ENCODE results near the gene RBMS2.

The RBMS2 gene

DNA sequence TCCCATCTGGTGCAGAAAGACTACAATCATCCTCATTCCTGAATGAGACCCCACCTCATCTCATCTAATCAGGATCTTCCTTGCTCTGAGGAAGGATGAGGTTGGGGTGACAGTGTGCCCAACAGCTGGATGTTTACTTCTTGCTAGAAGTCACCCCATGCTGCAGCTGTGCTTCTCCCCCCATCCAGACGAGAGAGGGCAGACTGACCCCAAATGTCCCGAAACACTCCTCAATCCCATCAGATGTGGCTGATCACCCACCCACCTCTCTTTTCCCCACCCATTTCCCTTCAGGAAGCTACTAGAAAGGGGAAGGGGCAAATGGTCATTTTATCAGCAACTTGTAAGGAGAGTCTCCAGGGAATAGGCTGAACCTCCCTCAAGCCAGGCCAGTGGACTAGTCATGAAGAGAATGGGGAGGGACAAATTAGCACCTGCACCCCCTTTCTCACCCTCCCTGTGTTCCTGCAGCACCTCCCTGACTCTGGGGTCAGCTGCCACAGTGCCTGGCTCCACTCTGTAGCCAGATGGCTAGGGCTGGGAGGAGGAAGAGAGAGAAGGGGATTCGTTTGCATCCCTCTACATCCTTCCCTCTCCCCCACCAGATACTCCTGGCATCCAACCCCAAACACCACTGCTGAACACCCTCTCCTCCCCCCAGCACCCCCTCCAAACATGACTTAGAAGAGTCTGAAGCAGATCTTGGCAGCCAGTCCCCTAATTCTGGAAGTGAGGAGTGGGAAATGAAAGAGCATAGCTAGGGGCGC is 111.3 kb downstream of the RBMS2 start:
- no peak for FAIRE-seq

DNA sequence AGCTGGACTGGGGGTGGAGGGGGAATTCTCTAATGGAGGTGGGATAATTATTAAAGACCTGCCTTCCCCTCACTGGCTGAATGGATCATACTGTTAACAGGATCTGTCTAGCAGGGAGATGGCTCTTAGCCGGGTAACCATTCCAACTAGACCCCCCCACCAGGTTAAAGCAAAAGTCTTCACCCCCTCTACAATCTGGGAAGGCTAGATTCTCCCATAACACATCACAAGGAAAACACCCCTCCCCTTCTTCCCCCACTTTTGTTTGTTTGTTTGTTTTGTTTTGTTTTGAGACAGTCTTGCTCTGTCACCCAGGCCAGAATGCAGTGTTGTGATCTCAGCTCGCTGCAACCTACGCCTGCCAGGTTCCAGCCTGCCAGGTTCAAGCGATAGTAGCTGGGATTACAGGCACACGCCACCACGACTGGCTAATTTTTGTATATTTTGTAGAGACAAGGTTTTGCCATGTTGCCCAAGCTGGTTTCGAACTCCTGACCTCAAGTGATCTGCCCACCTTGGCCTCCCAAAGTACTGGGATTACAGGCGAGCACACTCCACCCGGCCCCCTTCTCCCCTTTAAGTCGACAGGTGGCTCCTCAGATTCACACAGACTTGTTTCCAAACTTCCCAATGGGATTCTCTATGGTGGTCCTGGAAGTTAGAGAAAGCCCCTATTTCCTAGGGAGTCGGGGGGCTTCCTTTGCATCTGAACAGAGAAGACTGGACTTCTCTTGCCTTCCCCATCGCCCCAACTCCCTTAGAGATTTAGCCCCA is 112.0 kb downstream of the RBMS2 start:
- FAIRE-seq: no peak

DNA sequence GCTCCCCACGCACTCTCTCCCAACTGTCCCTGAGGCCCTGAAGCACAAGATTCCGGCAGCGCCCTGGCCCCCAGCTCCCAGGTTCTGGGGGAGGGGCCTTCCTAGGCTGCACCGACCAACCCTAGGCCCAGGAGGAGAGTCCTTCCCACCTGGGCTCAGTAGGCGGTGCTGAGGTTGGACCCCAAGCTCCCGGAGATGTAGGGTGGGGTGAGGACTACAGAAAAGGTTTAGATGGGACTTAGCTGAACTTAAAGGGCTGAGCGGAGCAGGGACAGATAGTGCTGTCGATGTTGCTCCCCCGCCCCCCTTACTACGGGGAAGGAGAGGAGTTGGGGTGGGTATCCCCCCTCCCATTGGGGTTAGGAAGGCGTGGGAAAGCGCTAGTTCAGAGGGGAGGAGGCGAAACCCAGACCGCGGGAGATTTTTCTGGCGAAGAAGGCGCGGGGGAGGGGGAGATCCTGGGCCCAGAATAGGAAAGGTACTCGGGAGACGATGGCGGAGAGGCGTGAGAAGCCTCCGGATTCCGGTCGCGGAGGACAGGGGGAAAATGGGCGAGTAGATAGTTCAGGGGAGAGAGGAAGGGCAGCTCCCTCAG is 112.7 kb downstream of the RBMS2 start:
- FAIRE-seq: no peak

DNA sequence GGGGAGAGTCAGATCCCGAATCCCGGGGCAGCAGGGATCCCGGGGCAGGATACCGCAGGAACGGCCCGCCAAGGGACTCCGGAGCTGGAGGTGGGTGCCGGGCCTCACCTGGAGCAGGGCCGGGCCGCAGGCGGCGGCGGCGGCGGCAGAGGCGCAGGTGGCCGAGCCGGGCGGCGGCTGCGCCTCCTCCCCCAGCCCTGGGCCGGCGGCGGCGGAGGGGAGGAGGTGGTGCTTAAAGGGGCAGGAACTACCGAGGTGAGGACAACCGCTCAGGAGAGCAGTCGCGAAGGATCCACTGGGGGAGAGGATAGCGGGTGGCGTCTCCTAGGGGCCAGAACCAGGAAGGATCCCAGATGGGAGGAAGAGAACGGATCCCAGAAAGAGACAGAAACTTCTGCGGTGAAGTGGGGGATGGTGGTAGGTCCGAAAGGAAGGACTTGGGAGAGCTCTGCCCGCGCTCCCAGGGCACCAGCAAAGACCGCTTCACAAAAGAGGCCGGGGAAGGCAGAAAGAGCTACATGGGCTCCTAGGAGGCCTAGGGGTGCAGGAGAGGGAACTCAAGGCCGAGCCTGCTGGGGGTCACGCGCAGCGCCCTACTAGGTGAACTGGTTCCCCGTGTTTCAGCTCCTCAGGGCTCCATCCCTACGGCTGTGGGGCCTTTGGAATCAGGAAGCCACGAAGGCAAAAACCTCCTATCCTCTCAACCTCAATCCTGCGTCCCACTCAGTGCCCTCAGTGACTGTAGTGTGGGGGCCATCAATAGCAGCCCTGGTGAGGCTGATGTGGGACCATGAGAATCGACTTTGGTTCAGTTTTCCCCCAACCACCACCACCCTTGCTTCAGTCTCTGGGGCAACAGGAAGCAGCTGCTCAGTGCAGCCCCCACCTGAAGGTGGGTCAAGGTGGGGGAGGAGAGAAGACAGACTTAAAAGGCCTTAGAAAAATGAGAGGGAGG is 113.5 kb downstream of the RBMS2 start:
- FAIRE-seq: no peak

DNA sequence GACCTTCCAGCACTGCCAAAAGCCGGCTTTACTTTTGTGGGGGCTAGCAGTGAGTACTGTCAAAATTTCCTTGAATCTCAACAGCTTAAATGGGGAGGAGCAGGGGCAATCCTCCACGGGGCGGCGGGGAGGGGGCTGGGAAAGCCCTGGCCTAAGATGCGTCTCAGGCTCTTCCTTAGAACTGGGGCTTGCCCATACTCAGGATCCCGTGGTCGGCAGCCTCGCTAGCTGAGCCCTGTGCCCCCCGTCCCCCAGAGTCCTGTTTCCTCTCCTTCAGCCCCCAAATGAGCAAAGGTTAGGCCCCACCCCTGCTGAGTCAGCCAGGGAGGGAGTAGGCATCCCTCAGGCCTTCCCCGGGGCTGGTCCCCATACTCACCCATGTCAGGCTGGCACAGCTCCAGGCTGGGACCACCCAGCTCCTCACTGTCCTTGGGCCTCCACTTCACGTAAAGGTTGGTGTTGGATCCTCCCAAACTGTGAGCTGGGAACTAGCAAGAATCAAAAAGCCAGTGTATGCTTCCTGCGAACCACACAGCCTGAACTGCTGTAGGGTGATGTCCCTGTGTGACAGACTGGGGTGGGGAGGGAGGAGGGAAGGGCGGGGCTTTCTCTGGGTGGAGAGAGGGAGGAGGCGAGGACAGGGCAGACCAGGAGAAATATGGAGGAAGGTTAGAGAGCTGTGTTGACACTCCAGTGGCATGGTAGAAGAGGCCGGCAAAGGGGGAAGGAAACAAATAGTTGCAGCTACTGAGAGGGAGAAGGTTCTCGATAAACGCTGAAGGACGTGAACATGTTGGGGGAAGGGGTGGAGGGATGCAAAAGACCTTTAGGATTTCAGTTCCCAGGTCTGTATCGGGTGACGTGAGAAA is 114.4 kb downstream of the RBMS2 start:
- no peak for FAIRE-seq

DNA sequence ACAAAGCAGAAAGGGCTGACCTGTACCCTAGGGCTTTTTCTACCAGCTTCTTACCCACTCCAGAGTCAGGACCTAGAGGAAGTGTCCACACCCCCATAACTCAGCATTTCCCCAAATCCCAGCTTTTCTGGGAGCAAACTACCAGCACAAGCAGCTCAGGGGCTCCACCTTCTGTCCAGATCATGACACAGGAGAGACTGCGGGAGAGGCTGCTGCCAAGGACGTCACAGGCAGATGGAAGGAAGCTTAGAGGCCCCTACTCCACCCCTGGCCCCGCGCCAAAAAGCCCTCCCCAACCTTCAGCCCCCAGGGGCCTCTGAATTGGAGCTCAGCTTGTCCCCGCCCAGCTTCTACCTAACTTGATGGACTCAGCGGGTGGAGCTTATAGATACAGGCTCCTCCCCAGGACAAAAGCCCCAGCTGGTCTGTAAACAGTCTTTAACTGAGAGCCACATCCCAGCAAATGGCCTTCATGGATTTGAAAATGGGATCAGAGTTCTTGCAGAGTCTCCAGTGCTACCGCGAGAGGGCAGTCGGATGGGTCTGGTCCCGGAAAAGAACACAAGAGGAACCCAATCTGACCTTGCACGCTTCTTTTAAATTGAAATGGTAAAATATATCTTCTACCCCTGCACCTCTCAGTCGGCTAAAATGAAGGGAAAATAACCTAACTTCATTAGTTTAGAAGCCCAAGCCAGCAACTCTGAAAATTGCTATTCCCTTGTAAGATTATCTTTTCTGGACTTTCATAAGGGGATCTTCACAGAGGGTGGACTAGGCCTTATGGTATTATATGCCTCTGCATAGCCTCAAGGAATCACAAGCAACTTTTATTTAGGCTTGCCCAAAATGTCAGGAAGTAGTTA is 115.3 kb downstream of the RBMS2 start:
- FAIRE-seq: peak; percentile 74

DNA sequence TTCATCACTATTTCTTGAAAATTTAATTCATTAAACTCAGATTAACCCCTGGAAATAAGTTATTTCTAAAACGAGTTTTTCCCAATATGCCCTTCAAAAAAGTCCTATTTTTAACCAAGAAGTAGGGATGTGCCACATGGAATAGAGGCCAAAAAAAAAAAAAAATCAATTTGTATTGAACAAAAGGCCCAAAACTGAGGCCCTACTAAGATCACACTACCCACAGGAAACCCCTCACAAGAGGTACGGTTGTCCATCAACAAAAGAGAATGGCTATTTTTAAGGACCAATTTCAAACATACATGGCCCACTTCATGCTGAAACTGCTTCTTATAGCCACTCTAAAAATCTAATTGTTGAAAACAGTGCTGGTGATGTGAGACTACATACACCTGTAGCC is 116.0 kb downstream of the RBMS2 start:
- FAIRE-seq: no peak

DNA sequence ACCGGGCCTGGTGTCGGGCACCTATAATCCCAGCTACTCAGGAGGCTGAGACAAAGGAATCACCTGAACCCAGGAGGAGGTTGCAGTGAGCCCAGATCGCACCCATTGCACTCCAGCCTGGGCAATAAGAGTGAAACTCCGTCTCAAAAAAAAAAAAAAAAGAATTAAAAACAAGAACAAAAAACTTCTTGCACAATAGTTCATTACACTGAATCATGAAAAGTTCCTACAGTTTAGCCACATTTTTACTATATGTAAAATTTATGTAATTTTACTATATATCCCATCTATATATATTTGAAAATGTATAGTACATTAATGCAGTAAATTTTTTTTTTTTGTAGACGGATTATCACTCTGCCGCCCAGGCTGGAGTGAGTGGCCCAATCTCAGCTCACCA is 119.6 kb downstream of the RBMS2 start:
- FAIRE-seq: no peak

DNA sequence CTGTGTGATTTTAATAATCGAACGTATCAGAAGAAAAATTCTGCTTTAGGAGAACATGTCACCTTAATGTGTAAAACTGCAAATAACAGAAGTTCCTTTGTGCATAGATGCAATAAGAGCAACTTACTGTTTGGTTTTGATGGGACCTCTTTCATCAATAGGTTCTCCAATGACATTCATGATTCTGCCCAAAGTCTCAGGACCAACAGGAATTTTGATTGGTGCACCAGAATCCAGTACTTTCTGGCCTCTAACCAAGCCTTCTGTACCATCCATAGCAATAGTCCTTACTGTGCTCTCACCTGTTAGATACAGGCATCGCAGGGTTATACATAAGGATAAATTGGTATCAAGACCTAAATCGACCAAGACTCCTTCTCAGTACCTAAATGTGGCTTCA is 123.0 kb downstream of the RBMS2 start:
- no peak for FAIRE-seq

DNA sequence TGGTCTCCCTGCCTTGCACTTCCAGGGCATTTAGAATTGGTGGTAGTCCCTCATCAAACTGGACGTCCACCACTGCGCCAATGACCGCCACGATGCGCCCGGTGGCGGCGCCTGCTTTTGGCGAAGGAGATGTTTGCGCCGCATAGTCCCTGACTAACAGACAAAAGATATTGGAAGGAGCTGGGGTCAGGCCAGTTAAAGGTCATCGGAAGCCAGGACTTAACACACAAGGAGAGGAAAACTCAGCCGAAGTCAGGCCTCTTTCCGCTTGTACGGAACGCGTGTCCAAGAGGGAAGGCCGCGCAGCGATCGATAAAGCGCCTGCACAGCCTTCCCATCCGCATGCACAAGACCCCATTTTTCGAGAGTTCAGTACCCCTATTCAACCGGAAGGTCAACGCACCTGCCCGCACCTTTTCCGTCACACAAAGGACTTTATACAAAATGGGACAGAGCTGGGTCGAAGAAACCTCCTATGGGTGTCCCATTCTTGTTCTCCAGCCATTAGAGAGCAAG is 123.6 kb downstream of the RBMS2 start:
- no peak for FAIRE-seq

Data from islet of Langerhans (tissue), 1 donor.